ENCODE data around the gene FOXP1. TPM values are rescaled to one million over a fixed set of nuclear protein-coding genes. Genes with fewer than 3 reads are reported as not detected.

FOXP1 gene
- total RNA-seq, 1 experiment from 2014 or later: 75.3 TPM

- H3K9me3 ChIP-seq (ENCODE audit: control insufficient read depth, low read depth, low read length): no peaks in the 10 kb centered on the region
- H3K4me1 ChIP-seq (ENCODE audit: insufficient read depth, low read length): peaks cover 11% of the 10 kb centered on the region; the same call in 1 of the 2 replicates
- H3K36me3 Mint-ChIP-seq (ENCODE audit: insufficient read depth in 1 of 3, low read depth in 3 of 3): peaks cover 0 to 4% (median 4%) of the 10 kb centered on the region in 3 experiments; a peak in 2 of 7 replicates
- H3K23ac ChIP-seq (ENCODE audit: insufficient read length, low read depth, low read length): no peak overlapping the region
- H2AFZ ChIP-seq (ENCODE audit: low read length): no peak overlapping the region
- H2AK5ac ChIP-seq (ENCODE audit: insufficient read length, low read length): no peak overlapping the region
- no peak overlapping the region for H2BK20ac ChIP-seq (ENCODE audit: low read depth, low read length, poor library complexity, severe bottlenecking)
- no peaks in the 10 kb centered on the region for H3K79me2 ChIP-seq (ENCODE audit: insufficient read depth, low read length)
- no peak overlapping the region for H3K27ac ChIP-seq (ENCODE audit: insufficient read length, low read depth, low read length)
- no peak overlapping the region for H3K9ac ChIP-seq (ENCODE audit: extremely low read depth, insufficient read length, low read length)
- H3K4me1 Mint-ChIP-seq: peaks cover 46 to 54% of the 10 kb centered on the region in 2 experiments
- H3K4me2 ChIP-seq (ENCODE audit: insufficient read depth, insufficient read length, low read length): no peak overlapping the region
- TF ChIP-seq CTCF (conservative IDR thresholded peaks at IDR 0.05): no peak
- H3K23me2 ChIP-seq (ENCODE audit: insufficient read length, low read depth, low read length, poor library complexity, severe bottlenecking): no peaks in the 10 kb centered on the region
- no peak overlapping the region for H3K4me3 Mint-ChIP-seq
- no peak overlapping the region for H2BK120ac ChIP-seq (ENCODE audit: low read depth, low read length, poor library complexity, severe bottlenecking)
- H4K20me1 ChIP-seq (ENCODE audit: control insufficient read depth, insufficient read depth, insufficient read length): no peaks in the 10 kb centered on the region
- no peaks in the 10 kb centered on the region for H3K27me3 Mint-ChIP-seq (ENCODE audit: low read depth)
- no peak overlapping the region for H4K5ac ChIP-seq (ENCODE audit: insufficient read length, low read depth, low read length)
- no peak overlapping the region for H3T11ph ChIP-seq (ENCODE audit: low read length)
- no peak overlapping the region for H3K18ac ChIP-seq (ENCODE audit: insufficient read length, low read depth, low read length)
- WGBS (ENCODE audit: extremely low coverage, insufficient read length, low lambda C conversion rate): no CpG with 5 or more reads among the region's 5 CpGs
- H2BK12ac ChIP-seq (ENCODE audit: insufficient read length, low read depth, low read length): no peak overlapping the region
- H3K27ac Mint-ChIP-seq: peak overlapping the region in 2 of 3 experiments; percentile 11 to 15; a peak in 2 of 7 replicates
- H4K8ac ChIP-seq (replicated peaks; ENCODE audit: insufficient read length, low read depth, low read length): no peak overlapping the region
- H4K91ac ChIP-seq (ENCODE audit: insufficient read length, low read depth, low read length): no peak overlapping the region
- H3K4ac ChIP-seq (ENCODE audit: low read depth, low read length): no peak overlapping the region
- H3K27me3 ChIP-seq (ENCODE audit: insufficient read depth, low read length): no peaks in the 10 kb centered on the region
- no peak for DNase-seq
- no peak overlapping the region for H2BK5ac ChIP-seq (ENCODE audit: insufficient read length, low read length)
- H3K56ac ChIP-seq (ENCODE audit: insufficient read length, low read depth, low read length): no peak overlapping the region
- H3K79me1 ChIP-seq (ENCODE audit: insufficient read depth, low read depth, low read length, poor library complexity, severe bottlenecking): no peaks in the 10 kb centered on the region
- no peaks in the 10 kb centered on the region; a peak in 1 of 5 replicates for H3K9me3 Mint-ChIP-seq
- no peak overlapping the region for H2BK15ac ChIP-seq (ENCODE audit: low read depth, low read length)
- no peak overlapping the region for H3K14ac ChIP-seq (ENCODE audit: insufficient read depth, low read length)
Measured at GRCh38 chr3:71218508-71218907, 365.0 kb downstream of the FOXP1 start.

Data from H9 (cell line).